Measurements from ENCODE around the gene WIPF2.

WIPF2 gene

GRCh38 chr17:40218740-40219593, at the start of gene WIPF2:
Gene WIPF2, plus strand, starts transcription at chr17:40219304. Its CDS starts 37,156 bp downstream, at chr17:40256460.
- peaks cover 19% of the 10 kb centered on the region for H3K4me1 Mint-ChIP-seq (ENCODE audit: low read depth)
- H3K4me3 Mint-ChIP-seq = peak within 1 kb of the TSS; percentile 91
- peaks cover 4% of the 10 kb centered on the region for H3K36me3 Mint-ChIP-seq (ENCODE audit: low read depth)

GRCh38 chr17:40170325-40170724, 48.8 kb upstream of the WIPF2 start:
- no peaks in the 10 kb centered on the region for H3K9me3 Mint-ChIP-seq
- peaks cover 11% of the 10 kb centered on the region for H3K4me1 Mint-ChIP-seq (ENCODE audit: low read depth)
- H3K27ac Mint-ChIP-seq = no peak overlapping the region
- peaks cover 55% of the 10 kb centered on the region for H3K36me3 Mint-ChIP-seq (ENCODE audit: low read depth)
- no peak for DNase-seq (ENCODE audit: low spot score)
- H3K4me3 Mint-ChIP-seq = no peak overlapping the region
- no peaks in the 10 kb centered on the region for H3K27me3 Mint-ChIP-seq (ENCODE audit: low read depth)

More at GRCh38 chr17:40218740-40219593, at the start of gene WIPF2:
- Mint-ChIP-seq H3K27me3 (ENCODE audit: low read depth) (no peaks in the 10 kb centered on the region), H3K27ac (peak within 1 kb of the TSS; percentile 100), H3K9me3 (no peaks in the 10 kb centered on the region)
- DNase-seq (ENCODE audit: low spot score) = peak; percentile 96

- H3K27me3 Mint-ChIP-seq (ENCODE audit: low read depth) = no peaks in the 10 kb centered on the region
- peaks cover 10% of the 10 kb centered on the region for H3K4me1 Mint-ChIP-seq (ENCODE audit: low read depth)
- no peaks in the 10 kb centered on the region for H3K9me3 Mint-ChIP-seq
- no peak for DNase-seq (ENCODE audit: low spot score)
- no peak overlapping the region for H3K4me3 Mint-ChIP-seq
- H3K27ac Mint-ChIP-seq = no peak overlapping the region
- peaks cover 45% of the 10 kb centered on the region for H3K36me3 Mint-ChIP-seq (ENCODE audit: low read depth)
These were observed 47.4 kb upstream of the WIPF2 start for GRCh38 chr17:40171750-40172149.

- no peak for DNase-seq (ENCODE audit: low spot score)
- Mint-ChIP-seq H3K27me3 (ENCODE audit: low read depth) (no peaks in the 10 kb centered on the region), H3K27ac (no peak overlapping the region), H3K4me1 (ENCODE audit: low read depth) (peaks cover 13% of the 10 kb centered on the region), H3K4me3 (no peak overlapping the region), H3K36me3 (ENCODE audit: low read depth) (peaks cover 42% of the 10 kb centered on the region), H3K9me3 (no peaks in the 10 kb centered on the region)
These were observed 45.9 kb upstream of the WIPF2 start for GRCh38 chr17:40173091-40173777.

- no peak for DNase-seq (ENCODE audit: low spot score)
- Mint-ChIP-seq H3K27me3 (ENCODE audit: low read depth) (no peaks in the 10 kb centered on the region), H3K36me3 (ENCODE audit: low read depth) (peaks cover 37% of the 10 kb centered on the region), H3K27ac (no peak overlapping the region), H3K4me1 (ENCODE audit: low read depth) (peaks cover 9% of the 10 kb centered on the region), H3K9me3 (no peaks in the 10 kb centered on the region), H3K4me3 (no peak overlapping the region)
These were observed 45.3 kb upstream of the WIPF2 start for GRCh38 chr17:40173778-40174135.

- no peak for DNase-seq (ENCODE audit: low spot score)
- Mint-ChIP-seq H3K9me3 (no peaks in the 10 kb centered on the region), H3K4me3 (no peak overlapping the region), H3K27ac (no peak overlapping the region), H3K4me1 (ENCODE audit: low read depth) (peaks cover 7% of the 10 kb centered on the region), H3K27me3 (ENCODE audit: low read depth) (no peaks in the 10 kb centered on the region), H3K36me3 (ENCODE audit: low read depth) (peaks cover 30% of the 10 kb centered on the region)
These were observed 44.6 kb upstream of the WIPF2 start for GRCh38 chr17:40174514-40174913.

GRCh38 chr17:40175928-40176753, 43.0 kb upstream of the WIPF2 start:
- Mint-ChIP-seq H3K9me3 (no peaks in the 10 kb centered on the region), H3K27ac (no peak overlapping the region), H3K36me3 (ENCODE audit: low read depth) (peaks cover 24% of the 10 kb centered on the region), H3K27me3 (ENCODE audit: low read depth) (no peaks in the 10 kb centered on the region), H3K4me3 (no peak overlapping the region), H3K4me1 (ENCODE audit: low read depth) (peaks cover 9% of the 10 kb centered on the region)
- no peak for DNase-seq (ENCODE audit: low spot score)

- DNase-seq (ENCODE audit: low spot score) = no peak
- peaks cover 9% of the 10 kb centered on the region for H3K4me1 Mint-ChIP-seq (ENCODE audit: low read depth)
- H3K9me3 Mint-ChIP-seq = no peaks in the 10 kb centered on the region
- no peaks in the 10 kb centered on the region for H3K27me3 Mint-ChIP-seq (ENCODE audit: low read depth)
- no peak overlapping the region for H3K4me3 Mint-ChIP-seq
- peak overlapping the region; percentile 55 for H3K27ac Mint-ChIP-seq
- H3K36me3 Mint-ChIP-seq (ENCODE audit: low read depth) = peaks cover 19% of the 10 kb centered on the region
These were observed 42.4 kb upstream of the WIPF2 start for GRCh38 chr17:40176754-40177110.

- DNase-seq (ENCODE audit: low spot score) = peak; percentile 73
- H3K9me3 Mint-ChIP-seq = no peaks in the 10 kb centered on the region
- peak within 1 kb of the TSS; percentile 54 for H3K4me3 Mint-ChIP-seq
- no peaks in the 10 kb centered on the region for H3K27me3 Mint-ChIP-seq (ENCODE audit: low read depth)
- H3K36me3 Mint-ChIP-seq (ENCODE audit: low read depth) = peaks cover 15% of the 10 kb centered on the region
- H3K27ac Mint-ChIP-seq = peak within 1 kb of the TSS; percentile 55
- H3K4me1 Mint-ChIP-seq (ENCODE audit: low read depth) = peaks cover 9% of the 10 kb centered on the region
These were observed 41.7 kb upstream of the WIPF2 start, which contains the start of gene RAPGEFL1 for GRCh38 chr17:40177275-40177874. Gene RAPGEFL1, plus strand, starts transcription at chr17:40177470. Its CDS starts 392 bp downstream, at chr17:40177862.

- H3K4me3 Mint-ChIP-seq = peak overlapping the region; percentile 12
- no peaks in the 10 kb centered on the region for H3K27me3 Mint-ChIP-seq (ENCODE audit: low read depth)
- H3K4me1 Mint-ChIP-seq (ENCODE audit: low read depth) = peaks cover 9% of the 10 kb centered on the region
- no peak for DNase-seq (ENCODE audit: low spot score)
- H3K36me3 Mint-ChIP-seq (ENCODE audit: low read depth) = peaks cover 11% of the 10 kb centered on the region
- no peak overlapping the region for H3K27ac Mint-ChIP-seq
- H3K9me3 Mint-ChIP-seq = no peaks in the 10 kb centered on the region
These were observed 41.0 kb upstream of the WIPF2 start for GRCh38 chr17:40178021-40178601.

- H3K36me3 Mint-ChIP-seq (ENCODE audit: low read depth) = peaks cover 7% of the 10 kb centered on the region
- H3K27me3 Mint-ChIP-seq (ENCODE audit: low read depth) = no peaks in the 10 kb centered on the region
- peak overlapping the region; percentile 12 for H3K4me3 Mint-ChIP-seq
- no peak overlapping the region for H3K27ac Mint-ChIP-seq
- H3K9me3 Mint-ChIP-seq = no peaks in the 10 kb centered on the region
- H3K4me1 Mint-ChIP-seq (ENCODE audit: low read depth) = peaks cover 9% of the 10 kb centered on the region
- no peak for DNase-seq (ENCODE audit: low spot score)
These were observed 40.4 kb upstream of the WIPF2 start for GRCh38 chr17:40178660-40179059.

- H3K4me3 Mint-ChIP-seq = no peak overlapping the region
- H3K4me1 Mint-ChIP-seq (ENCODE audit: low read depth) = peaks cover 9% of the 10 kb centered on the region
These were observed 39.0 kb upstream of the WIPF2 start for GRCh38 chr17:40179923-40180659.

GRCh38 chr17:40180694-40181093, 38.4 kb upstream of the WIPF2 start:
- H3K27ac Mint-ChIP-seq = no peak overlapping the region
- peaks cover 9% of the 10 kb centered on the region for H3K4me1 Mint-ChIP-seq (ENCODE audit: low read depth)
- no peak for DNase-seq (ENCODE audit: low spot score)
- peaks cover 5% of the 10 kb centered on the region for H3K36me3 Mint-ChIP-seq (ENCODE audit: low read depth)
- H3K9me3 Mint-ChIP-seq = no peaks in the 10 kb centered on the region
- H3K27me3 Mint-ChIP-seq (ENCODE audit: low read depth) = no peaks in the 10 kb centered on the region
- no peak overlapping the region for H3K4me3 Mint-ChIP-seq

More at GRCh38 chr17:40179923-40180659, 39.0 kb upstream of the WIPF2 start:
- H3K27me3 Mint-ChIP-seq (ENCODE audit: low read depth) = no peaks in the 10 kb centered on the region
- DNase-seq (ENCODE audit: low spot score) = no peak
- H3K9me3 Mint-ChIP-seq = no peaks in the 10 kb centered on the region
- H3K36me3 Mint-ChIP-seq (ENCODE audit: low read depth) = peaks cover 5% of the 10 kb centered on the region
- H3K27ac Mint-ChIP-seq = no peak overlapping the region
